ENCODE measurements around the gene LIN7A. TPM values are rescaled to one million over a fixed set of nuclear protein-coding genes. Genes with fewer than 3 reads are reported as not detected.
"Not testable (repeated sequence)": the region's sequence is repeated elsewhere in the genome, so short reads cannot be mapped to it uniquely, and the experiment has no call there.

The LIN7A gene
- total RNA-seq, 1 experiment from 2014 or later, result 20.9 TPM

DNA sequence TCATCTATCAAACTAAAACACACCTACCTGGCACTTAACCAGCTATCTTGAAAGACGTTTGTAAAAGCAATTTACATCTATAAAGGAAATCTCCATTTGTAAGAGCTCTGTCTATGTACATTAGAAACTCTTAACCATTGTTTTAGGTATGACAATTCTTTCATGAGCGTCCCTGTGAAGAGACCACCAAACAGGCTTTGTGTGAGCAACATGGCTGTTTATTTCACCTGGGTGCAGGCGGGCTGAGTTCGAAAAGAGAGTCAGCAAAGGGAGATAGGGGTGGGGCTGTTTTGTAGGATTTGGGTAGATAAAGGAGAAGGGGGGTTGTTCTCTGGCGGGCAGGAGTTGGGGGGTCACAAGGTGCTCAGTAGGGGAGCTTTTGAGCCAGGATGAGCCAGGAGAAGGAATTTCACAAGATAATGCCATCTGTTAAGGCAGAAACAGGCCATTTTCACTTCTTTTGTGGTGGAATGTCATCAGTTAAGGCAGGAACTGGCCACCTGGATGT lies 154.7 kb downstream of the LIN7A start:
- DNase-seq (ENCODE audit: low read depth); in situ Hi-C loops (cut with HindIII; ENCODE audit: low pct_unique_long_range_greater_than_20kb, low sequenced_read_pairs): not testable (repeated sequence)

- in situ Hi-C loops (cut with HindIII; ENCODE audit: low pct_unique_long_range_greater_than_20kb, low sequenced_read_pairs), result no loop called here
- DNase-seq (ENCODE audit: low read depth), result no peak
These were observed 156.4 kb downstream of the LIN7A start for GRCh38 chr12:80781313-80781712.

- in situ Hi-C loops (cut with HindIII; ENCODE audit: low pct_unique_long_range_greater_than_20kb, low sequenced_read_pairs), result no loop called here
These were observed 157.0 kb downstream of the LIN7A start for GRCh38 chr12:80780746-80781145.

DNA sequence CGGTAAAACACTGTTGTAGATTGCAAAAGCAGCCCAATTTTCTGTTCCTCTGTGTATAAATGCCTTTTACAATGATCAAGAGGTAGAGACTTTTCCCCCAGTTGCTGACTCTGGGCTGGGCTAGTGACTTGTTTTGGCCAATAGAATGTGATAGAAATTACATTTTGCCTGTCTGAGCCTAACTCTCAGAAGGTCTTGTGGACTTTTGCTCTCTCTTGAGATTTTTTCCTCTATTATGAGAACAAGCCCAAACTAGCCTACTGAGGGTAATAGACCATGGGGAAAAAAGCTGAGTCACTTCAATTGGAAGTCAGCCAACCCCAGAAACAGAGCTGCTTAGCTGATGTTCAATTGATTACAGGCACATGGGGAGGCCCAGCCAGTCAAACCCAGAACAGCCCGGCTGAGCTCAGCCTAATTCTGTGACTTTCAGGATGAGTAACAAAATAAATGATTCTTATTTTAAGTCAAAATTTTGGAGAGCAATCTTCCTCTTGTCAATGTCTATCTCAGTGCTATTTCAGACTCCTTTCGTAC lies 159.7 kb downstream of the LIN7A start:
- in situ Hi-C loops (cut with HindIII; ENCODE audit: low pct_unique_long_range_greater_than_20kb, low sequenced_read_pairs), result no loop called here
- DNase-seq (ENCODE audit: low read depth), result peak; percentile 87

More at GRCh38 chr12:80780746-80781145, 157.0 kb downstream of the LIN7A start:
- DNase-seq (ENCODE audit: low read depth), result no peak

DNA sequence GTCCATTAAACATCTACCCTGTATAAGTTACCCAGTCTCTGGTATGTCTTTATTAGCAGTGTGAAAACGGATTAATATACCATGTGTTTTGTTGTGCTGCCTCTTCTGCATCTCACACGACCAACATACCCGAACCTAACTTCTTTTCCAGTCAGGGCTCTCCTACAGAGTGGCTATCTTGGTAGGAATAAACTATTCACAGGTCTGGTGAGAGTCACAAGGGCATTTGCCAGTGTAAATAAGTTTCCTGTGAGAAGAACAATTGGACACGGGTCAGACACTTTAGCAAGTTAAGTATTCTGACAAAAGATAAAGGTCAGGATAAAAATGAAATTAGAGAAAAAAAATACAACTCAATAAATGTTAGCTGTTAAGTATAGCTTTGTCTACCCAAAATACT lies 160.1 kb downstream of the LIN7A start:
- in situ Hi-C loops (cut with HindIII; ENCODE audit: low pct_unique_long_range_greater_than_20kb, low sequenced_read_pairs), result no loop called here
- no peak for DNase-seq (ENCODE audit: low read depth)

DNA sequence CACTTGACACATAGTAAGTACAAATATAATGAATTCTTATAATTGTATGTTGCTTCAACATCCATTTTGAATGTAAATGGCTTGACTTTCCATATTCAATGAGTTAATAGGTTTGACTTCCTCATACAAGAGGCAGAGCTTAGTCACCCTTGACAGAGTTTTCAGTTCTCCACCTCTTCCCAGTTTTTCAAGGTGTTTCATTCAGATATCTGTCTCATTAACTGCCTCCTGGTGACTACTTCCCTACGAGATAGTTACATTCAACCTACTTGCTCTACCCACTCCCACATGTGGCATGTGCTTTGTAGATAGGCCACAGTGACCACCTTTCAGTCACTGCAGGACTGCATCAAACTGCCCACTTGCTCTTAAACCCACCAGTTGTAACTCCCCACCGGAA lies 161.0 kb downstream of the LIN7A start:
- no peak for DNase-seq (ENCODE audit: low read depth)
- in situ Hi-C loops (cut with HindIII; ENCODE audit: low pct_unique_long_range_greater_than_20kb, low sequenced_read_pairs), result no loop called here

DNA sequence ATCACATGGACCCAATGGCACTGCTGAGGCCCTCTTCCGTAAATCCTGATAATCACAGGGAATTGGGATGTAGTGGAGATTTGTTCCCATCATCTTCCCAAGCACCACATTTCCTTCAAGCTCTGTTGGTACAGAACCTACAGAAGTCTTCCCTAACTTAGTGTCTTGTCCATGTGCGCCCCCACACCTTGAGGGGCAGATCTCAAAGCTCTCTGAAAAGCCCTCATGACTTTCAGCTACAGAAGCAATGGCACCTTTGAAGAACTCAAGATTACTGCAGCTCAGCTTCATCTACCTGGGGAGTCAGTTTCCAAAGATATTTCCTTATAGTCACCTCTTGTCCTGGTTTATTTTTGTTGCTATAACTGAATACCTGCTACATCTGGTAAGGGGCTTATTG lies 166.8 kb downstream of the LIN7A start:
- in situ Hi-C loops (cut with HindIII; ENCODE audit: low pct_unique_long_range_greater_than_20kb, low sequenced_read_pairs), result no loop called here
- no peak for DNase-seq (ENCODE audit: low read depth)

DNA sequence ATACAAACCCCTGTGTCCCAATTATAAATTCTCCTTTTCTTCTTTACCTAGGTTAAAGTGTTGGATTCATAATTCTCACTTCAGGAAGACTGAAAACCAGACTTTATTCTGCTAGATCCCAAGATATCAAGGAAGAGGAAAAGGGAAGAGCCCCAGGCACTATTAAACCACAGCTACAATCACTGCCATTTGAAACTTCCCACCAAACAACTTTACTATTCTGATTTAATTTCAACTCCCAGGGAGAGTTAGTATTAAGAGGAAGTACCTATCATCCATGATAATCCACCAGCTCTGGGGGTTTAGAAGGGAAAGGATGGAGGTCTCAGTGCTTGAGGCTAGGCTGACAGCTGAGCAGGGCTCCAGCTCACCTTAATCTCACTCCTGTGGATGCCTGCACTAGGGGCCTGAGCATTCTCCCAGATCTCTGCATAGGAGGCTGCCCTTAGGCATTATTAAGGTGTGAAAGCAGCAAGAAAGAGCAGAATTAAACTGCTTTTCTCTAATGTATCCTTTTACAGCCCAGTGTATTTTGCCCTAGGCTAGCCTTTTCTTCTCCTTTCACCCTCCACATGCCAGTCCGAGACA lies 168.1 kb downstream of the LIN7A start:
- DNase-seq (ENCODE audit: low read depth), result no peak
- in situ Hi-C loops (cut with HindIII; ENCODE audit: low pct_unique_long_range_greater_than_20kb, low sequenced_read_pairs), result no loop called here

DNA sequence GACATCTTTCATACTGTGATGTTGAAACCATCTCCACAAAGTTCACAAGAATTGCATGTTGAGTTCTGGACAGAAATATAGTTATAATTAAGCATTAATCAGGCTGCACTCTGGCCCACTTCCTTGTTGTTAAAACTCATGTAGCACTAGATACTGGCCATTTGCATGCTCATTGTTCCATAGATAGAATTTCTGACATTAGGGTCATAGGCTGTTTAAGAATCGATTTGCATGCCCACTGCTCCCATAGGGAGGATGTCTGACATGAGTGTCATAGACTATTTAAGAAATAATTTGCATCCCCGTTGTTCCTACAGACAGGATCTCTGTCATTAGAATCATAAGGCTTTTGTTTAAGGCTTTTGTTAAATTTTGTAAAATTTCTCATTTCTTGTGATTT lies 170.8 kb downstream of the LIN7A start:
- in situ Hi-C loops (cut with HindIII; ENCODE audit: low pct_unique_long_range_greater_than_20kb, low sequenced_read_pairs), result no loop called here
- DNase-seq (ENCODE audit: low read depth), result no peak

DNA sequence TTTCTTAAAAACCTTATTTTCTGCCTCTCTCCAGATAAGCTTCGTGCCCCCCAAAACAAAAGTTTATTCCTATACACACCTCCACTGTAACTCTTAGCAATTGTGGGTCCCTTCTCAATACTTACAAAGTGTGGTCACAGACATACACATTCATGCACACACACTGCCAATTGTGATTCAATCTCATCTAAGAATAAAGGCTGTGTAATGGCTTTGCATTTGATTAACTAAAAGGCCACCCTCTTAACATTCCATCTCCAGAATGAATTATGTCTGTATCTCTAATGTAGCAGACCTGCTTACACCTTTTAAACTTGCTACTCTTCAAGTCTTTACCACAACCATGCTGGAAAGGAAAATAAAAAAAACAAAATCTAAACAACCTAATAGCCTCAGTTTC lies 171.5 kb downstream of the LIN7A start:
- no peak for DNase-seq (ENCODE audit: low read depth)
- in situ Hi-C loops (cut with HindIII; ENCODE audit: low pct_unique_long_range_greater_than_20kb, low sequenced_read_pairs), result no loop called here

DNA sequence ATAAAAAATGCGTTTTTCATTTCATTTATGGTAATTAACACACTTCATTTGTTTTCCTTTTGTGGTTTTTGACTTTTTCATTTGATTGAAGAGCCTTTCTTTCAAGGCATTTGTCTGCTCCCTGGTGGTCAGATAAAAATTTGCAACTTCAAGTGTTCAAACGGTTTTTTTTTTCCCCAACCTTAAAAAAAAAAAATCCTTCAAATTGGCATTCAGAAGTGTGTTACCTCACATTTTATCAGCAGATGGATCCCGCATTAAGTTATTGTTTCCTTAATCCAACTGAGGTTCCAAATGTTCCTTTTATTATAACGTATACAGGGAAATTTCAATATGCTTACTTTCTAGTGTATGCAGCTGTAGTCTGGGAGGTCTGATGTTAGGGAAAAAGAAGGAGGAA lies 173.9 kb downstream of the LIN7A start:
- peak; percentile 65 for DNase-seq (ENCODE audit: low read depth)
- in situ Hi-C loops (cut with HindIII; ENCODE audit: low pct_unique_long_range_greater_than_20kb, low sequenced_read_pairs), result no loop called here

DNA sequence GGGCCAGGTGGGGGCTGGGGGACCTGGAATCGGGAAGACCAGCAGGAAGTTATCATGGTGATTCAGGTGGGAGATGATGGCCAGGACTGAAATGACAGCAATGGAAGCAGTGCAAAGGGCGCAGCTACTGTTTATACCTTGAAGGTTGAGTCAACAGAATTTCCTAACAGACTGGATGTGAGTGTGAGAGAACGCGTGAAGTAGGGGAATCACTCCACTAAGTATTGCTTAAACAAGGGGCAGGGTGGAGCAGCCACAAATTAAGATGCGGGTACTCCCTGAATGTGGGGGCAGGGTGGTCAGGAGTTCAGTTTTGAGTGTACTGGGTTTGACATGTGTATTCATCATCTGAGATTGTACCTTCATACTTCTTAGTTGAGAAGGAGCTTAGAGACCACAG lies 175.9 kb downstream of the LIN7A start:
- DNase-seq (ENCODE audit: low read depth), result no peak
- in situ Hi-C loops (cut with HindIII; ENCODE audit: low pct_unique_long_range_greater_than_20kb, low sequenced_read_pairs), result no loop called here

DNA sequence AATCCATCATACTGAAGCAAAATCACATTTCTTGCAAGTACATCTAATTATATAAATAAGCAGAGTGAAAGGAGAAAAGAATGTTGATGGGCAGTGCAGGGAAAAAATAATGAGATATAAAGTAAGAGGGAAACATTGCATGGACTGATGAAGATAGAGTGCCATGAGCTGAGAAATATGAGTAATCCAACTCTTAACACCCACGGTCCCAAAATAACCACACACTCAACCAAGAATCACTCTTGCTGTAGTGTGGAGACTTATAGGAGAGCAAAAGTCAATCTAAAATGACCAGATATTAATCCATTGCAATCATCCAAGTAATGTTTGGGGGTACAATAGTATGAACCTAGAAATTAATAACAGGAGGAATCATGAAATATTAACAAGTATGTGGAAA lies 180.9 kb downstream of the LIN7A start:
- no peak for DNase-seq (ENCODE audit: low read depth)
- in situ Hi-C loops (cut with HindIII; ENCODE audit: low pct_unique_long_range_greater_than_20kb, low sequenced_read_pairs), result no loop called here

- no peak for DNase-seq (ENCODE audit: low read depth)
- in situ Hi-C loops (cut with HindIII; ENCODE audit: low pct_unique_long_range_greater_than_20kb, low sequenced_read_pairs), result no loop called here
These were observed 183.5 kb downstream of the LIN7A start for GRCh38 chr12:80754274-80754673.

- DNase-seq (ENCODE audit: low read depth), result no peak
- in situ Hi-C loops (cut with HindIII; ENCODE audit: low pct_unique_long_range_greater_than_20kb, low sequenced_read_pairs), result no loop called here
These were observed 185.3 kb downstream of the LIN7A start for GRCh38 chr12:80752464-80752863.

- in situ Hi-C loops (cut with HindIII; ENCODE audit: low pct_unique_long_range_greater_than_20kb, low sequenced_read_pairs), result no loop called here
- no peak for DNase-seq (ENCODE audit: low read depth)
These were observed 188.3 kb downstream of the LIN7A start for GRCh38 chr12:80749456-80749855.

GRCh38 chr12:80747800-80748199 lies 189.9 kb downstream of the LIN7A start:
- in situ Hi-C loops (cut with HindIII; ENCODE audit: low pct_unique_long_range_greater_than_20kb, low sequenced_read_pairs), result no loop called here
- DNase-seq (ENCODE audit: low read depth), result no peak

DNA sequence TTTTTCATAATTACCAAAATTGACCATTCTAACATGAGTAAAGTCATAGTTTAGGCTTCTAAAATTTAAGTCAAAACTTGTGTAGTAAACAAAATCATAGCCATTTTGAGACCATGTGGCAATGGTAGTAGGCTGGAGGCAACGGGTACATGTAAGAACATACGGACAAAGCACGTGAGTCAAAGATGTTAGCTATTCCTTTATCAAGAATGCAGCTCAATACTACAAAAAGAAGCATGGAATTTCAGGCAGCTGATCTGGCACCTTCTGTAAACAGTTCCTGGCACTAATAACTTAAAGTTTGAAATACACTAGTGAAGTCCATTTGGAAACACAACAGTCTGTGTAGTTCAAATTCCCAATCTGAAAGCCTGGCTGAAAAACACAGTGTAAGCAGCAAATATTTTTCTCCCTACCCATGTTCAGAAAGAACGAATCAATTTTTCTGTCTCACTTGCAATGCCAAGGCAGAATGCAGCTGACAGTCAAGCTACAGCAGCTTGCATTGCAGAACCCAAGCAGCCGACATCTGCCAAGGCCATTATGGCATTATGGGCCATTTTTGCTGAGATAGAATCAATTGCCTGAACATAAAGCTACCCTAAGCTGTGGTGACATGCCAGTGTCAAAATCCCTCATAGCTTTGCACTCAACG lies 191.8 kb downstream of the LIN7A start:
- DNase-seq (ENCODE audit: low read depth), result no peak
- in situ Hi-C loops (cut with HindIII; ENCODE audit: low pct_unique_long_range_greater_than_20kb, low sequenced_read_pairs), result no loop called here
